H9 (cell line): Measurements from ENCODE around the gene SLC4A9. TPM values are rescaled to one million over a fixed set of nuclear protein-coding genes. Genes with fewer than 3 reads are reported as not detected.

Experiments used
- DNase-seq: peaks from one replicate; pipeline ENCODE4 v3.0.0-alpha.2; 2017
- H2AFZ ChIP-seq: one replicate; pipeline ENCODE4 v1.6.1; 2013; ENCODE audit warnings: mild to moderate bottlenecking, low read length, control low read depth, moderate library complexity
- H2AK5ac ChIP-seq: 2 replicates; pipeline ENCODE4 v1.6.1; 2013; ENCODE audit warnings: low read length, control low read depth, mixed read lengths; ENCODE audit not compliant: insufficient read length
- H2BK120ac ChIP-seq: one replicate; pipeline ENCODE4 v1.6.1; 2013; ENCODE audit warnings: low read depth, mild to moderate bottlenecking, low read length, control low read depth, inconsistent platforms; ENCODE audit not compliant: poor library complexity, severe bottlenecking
- H2BK12ac ChIP-seq: 2 replicates; pipeline ENCODE4 v1.6.1; 2013; ENCODE audit warnings: low read length, control low read depth, mixed read lengths, low read depth; ENCODE audit not compliant: insufficient read length
- H2BK15ac ChIP-seq: 2 replicates; pipeline ENCODE4 v1.6.1; 2013; ENCODE audit warnings: low read depth, low read length, control low read depth
- H2BK20ac ChIP-seq: one replicate; pipeline ENCODE4 v1.6.1; 2013; ENCODE audit warnings: low read depth, mild to moderate bottlenecking, low read length, control low read depth, inconsistent platforms; ENCODE audit not compliant: poor library complexity, severe bottlenecking
- H2BK5ac ChIP-seq: 2 replicates; pipeline ENCODE4 v1.6.1; 2013; ENCODE audit warnings: low read length, control low read depth, mixed read lengths; ENCODE audit not compliant: insufficient read length
- H3K14ac ChIP-seq: 2 replicates; pipeline ENCODE4 v1.6.1; 2013; ENCODE audit warnings: low read length, control low read depth; ENCODE audit not compliant: insufficient read depth
- H3K18ac ChIP-seq: 2 replicates; pipeline ENCODE4 v1.6.1; 2013; ENCODE audit warnings: low read depth, mild to moderate bottlenecking, mixed read lengths, low read length, control low read depth; ENCODE audit not compliant: insufficient read length
- H3K23ac ChIP-seq: 2 replicates; pipeline ENCODE4 v1.6.1; 2013; ENCODE audit warnings: low read length, control low read depth, mixed read lengths, low read depth; ENCODE audit not compliant: insufficient read length
- H3K23me2 ChIP-seq: 2 replicates; pipeline ENCODE4 v1.6.1; 2013; ENCODE audit warnings: low read depth, mild to moderate bottlenecking, mixed read lengths, low read length, control low read depth; ENCODE audit not compliant: insufficient read length, poor library complexity, severe bottlenecking
- H3K27ac ChIP-seq: 2 replicates; pipeline ENCODE4 v1.5.1; 2013; ENCODE audit warnings: low read length, control low read depth, mixed read lengths, low read depth; ENCODE audit not compliant: insufficient read length
- H3K27me3 ChIP-seq: 2 replicates; pipeline ENCODE4 v1.6.1; 2013; ENCODE audit warnings: low read length, control low read depth, inconsistent platforms; ENCODE audit not compliant: insufficient read depth
- H3K4ac ChIP-seq: 2 replicates; pipeline ENCODE4 v1.6.1; 2013; ENCODE audit warnings: low read depth, mild to moderate bottlenecking, control low read depth, inconsistent platforms, low read length, moderate library complexity
- H3K4me1 ChIP-seq: 2 replicates; pipeline ENCODE4 v1.6.1; 2013; ENCODE audit warnings: low read length, control low read depth, inconsistent platforms; ENCODE audit not compliant: insufficient read depth
- H3K4me2 ChIP-seq: 2 replicates; pipeline ENCODE4 v1.6.1; 2013; ENCODE audit warnings: low read length, control low read depth, mixed read lengths; ENCODE audit not compliant: insufficient read length, insufficient read depth
- H3K56ac ChIP-seq: 2 replicates; pipeline ENCODE4 v1.6.1; 2013; ENCODE audit warnings: low read depth, mild to moderate bottlenecking, mixed read lengths, low read length, control low read depth; ENCODE audit not compliant: insufficient read length
- H3K79me1 ChIP-seq: 2 replicates; pipeline ENCODE4 v1.6.1; 2013; ENCODE audit warnings: low read depth, mild to moderate bottlenecking, moderate library complexity, low read length, control low read depth, inconsistent platforms; ENCODE audit not compliant: insufficient read depth, poor library complexity, severe bottlenecking
- H3K79me2 ChIP-seq: 2 replicates; pipeline ENCODE4 v1.6.1; 2013; ENCODE audit warnings: low read length, control low read depth, inconsistent platforms; ENCODE audit not compliant: insufficient read depth
- H3K9ac ChIP-seq: 2 replicates; pipeline ENCODE4 v1.6.1; 2013; ENCODE audit warnings: low read length, control low read depth, mixed read lengths; ENCODE audit not compliant: insufficient read length; ENCODE audit errors: extremely low read depth
- H3K9me3 ChIP-seq: one replicate; pipeline ENCODE4 v1.6.1; 2013; ENCODE audit warnings: low read depth, low read length, inconsistent platforms; ENCODE audit not compliant: control insufficient read depth
- H3T11ph ChIP-seq: one replicate; pipeline ENCODE4 v1.6.1; 2013; ENCODE audit warnings: mild to moderate bottlenecking, low read length, control low read depth, inconsistent platforms
- H4K20me1 ChIP-seq: one replicate; pipeline ENCODE4 v1.6.1; 2013; ENCODE audit not compliant: control insufficient read depth, insufficient read length, insufficient read depth
- H4K5ac ChIP-seq: 2 replicates; pipeline ENCODE4 v1.6.1; 2013; ENCODE audit warnings: low read depth, mild to moderate bottlenecking, mixed read lengths, low read length, control low read depth; ENCODE audit not compliant: insufficient read length
- H4K8ac ChIP-seq: replicated peaks from 2 replicates; pipeline ENCODE4 v1.6.1; 2013; ENCODE audit warnings: low read length, control low read depth, mixed read lengths, low read depth; ENCODE audit not compliant: insufficient read length
- H4K91ac ChIP-seq: 2 replicates; pipeline ENCODE4 v1.6.1; 2013; ENCODE audit warnings: low read depth, mild to moderate bottlenecking, moderate library complexity, mixed read lengths, low read length, control low read depth; ENCODE audit not compliant: insufficient read length
- H3K27ac Mint-ChIP-seq, 3 experiments: 2 replicates in 2 of 3; 3 replicates in 1 of 3; pipeline ENCODE4 v1.8.0; 2020 to 2021; ENCODE audit warnings: mixed read lengths in 3 of 3, mild to moderate bottlenecking in 1 of 3, moderate library complexity in 1 of 3
- H3K27me3 Mint-ChIP-seq: 2 replicates; pipeline ENCODE4 v1.8.0; 2021; ENCODE audit warnings: low read depth, mild to moderate bottlenecking, moderate library complexity, mixed read lengths
- H3K36me3 Mint-ChIP-seq, 3 experiments: 2 replicates in 2 of 3; 3 replicates in 1 of 3; pipeline ENCODE4 v1.8.0; 2020 to 2021; ENCODE audit warnings: low read depth in 3 of 3, mixed read lengths in 3 of 3; ENCODE audit not compliant: insufficient read depth in 1 of 3
- H3K4me1 Mint-ChIP-seq, 2 experiments: 2 replicates each; pipeline ENCODE4 v1.8.0; 2020; ENCODE audit warnings: mixed read lengths in 2 of 2
- H3K4me3 Mint-ChIP-seq, 2 experiments: 2 replicates in 1 of 2; 3 replicates in 1 of 2; pipeline ENCODE4 v1.8.0; 2020 to 2021; ENCODE audit warnings: mild to moderate bottlenecking in 2 of 2, mixed read lengths in 2 of 2, moderate library complexity in 1 of 2
- H3K9me3 Mint-ChIP-seq, 2 experiments: 2 replicates in 1 of 2; 3 replicates in 1 of 2; pipeline ENCODE4 v1.8.0; 2020; ENCODE audit warnings: mild to moderate bottlenecking in 2 of 2, mixed read lengths in 2 of 2, moderate library complexity in 1 of 2
- CTCF ChIP-seq: fragments of 200-600 bp; sonication (generic); conservative IDR thresholded peaks from 3 replicates; pipeline ENCODE4 v1.8.0; 2021; ENCODE audit warnings: antibody characterized with exemption, mild to moderate bottlenecking
- WGBS: extraction: QIAGEN DNeasy Blood & Tissue Kit; methylation state at CpG from one replicate; pipeline ENCODE4 v1.1.7; 2013; ENCODE audit warnings: missing lambda C conversion rate, low lambda C conversion rate, mixed read lengths; ENCODE audit not compliant: insufficient read length; ENCODE audit errors: extremely low coverage; 5-methylcytosine and 5-hydroxymethylcytosine counted together
- total RNA-seq: library from RNA; stranded (reverse); gene quantifications from 2 replicates; pipeline ENCODE4 v1.2.1, GENCODE V29; 2021

Gene SLC4A9
- total RNA-seq, 1 experiment from 2014 or later, result 0.07 TPM

GRCh38 chr5:140365282-140365681, 5.3 kb downstream of the SLC4A9 start:
- no peak overlapping the region for H3K9ac ChIP-seq
- Mint-ChIP-seq H3K9me3 (no peaks in the 10 kb centered on the region), H3K27me3 (peaks cover 10% of the 10 kb centered on the region), H3K4me3 (no peak overlapping the region), H3K27ac (no peak overlapping the region), H3K36me3 (no peaks in the 10 kb centered on the region), H3K4me1 (peaks cover 7 to 14% of the 10 kb centered on the region in 2 experiments)
- no peak overlapping the region for H3K56ac ChIP-seq
- H2BK5ac ChIP-seq, result no peak overlapping the region
- no peak overlapping the region for H2BK120ac ChIP-seq
- no peak overlapping the region for H3K27ac ChIP-seq
- H3K4ac ChIP-seq, result no peak overlapping the region
- no peaks in the 10 kb centered on the region for H4K20me1 ChIP-seq
- TF ChIP-seq CTCF, result no peak
- no peaks in the 10 kb centered on the region for H3K79me2 ChIP-seq
- peaks cover 4% of the 10 kb centered on the region for H3K23me2 ChIP-seq
- H3T11ph ChIP-seq, result no peak overlapping the region
- no CpG with 5 or more reads among the region's 3 CpGs for WGBS
- no peak overlapping the region for H2AK5ac ChIP-seq
- no peak overlapping the region for H3K14ac ChIP-seq
- H3K18ac ChIP-seq, result no peak overlapping the region
- H4K5ac ChIP-seq, result no peak overlapping the region
- no peaks in the 10 kb centered on the region for H3K9me3 ChIP-seq
- DNase-seq, result no peak
- H2BK20ac ChIP-seq, result no peak overlapping the region
- H3K79me1 ChIP-seq, result no peaks in the 10 kb centered on the region
- H2BK12ac ChIP-seq, result no peak overlapping the region
- no peak overlapping the region for H3K23ac ChIP-seq
- no peak overlapping the region for H4K8ac ChIP-seq
- no peaks in the 10 kb centered on the region; the same call in 1 of the 2 replicates for H3K4me1 ChIP-seq
- H3K4me2 ChIP-seq, result no peak overlapping the region
- no peaks in the 10 kb centered on the region for H3K27me3 ChIP-seq
- no peak overlapping the region for H4K91ac ChIP-seq
- H2AFZ ChIP-seq, result no peak overlapping the region
- H2BK15ac ChIP-seq, result no peak overlapping the region
